Kidney capillary endothelial cell (primary cell): ENCODE data around the gene RPL3.

Experiments
- DNase-seq: peaks from one replicate; pipeline ENCODE4 v3.0.0-alpha.2; 2018; ENCODE audit warnings: low spot score

RPL3 gene

DNA sequence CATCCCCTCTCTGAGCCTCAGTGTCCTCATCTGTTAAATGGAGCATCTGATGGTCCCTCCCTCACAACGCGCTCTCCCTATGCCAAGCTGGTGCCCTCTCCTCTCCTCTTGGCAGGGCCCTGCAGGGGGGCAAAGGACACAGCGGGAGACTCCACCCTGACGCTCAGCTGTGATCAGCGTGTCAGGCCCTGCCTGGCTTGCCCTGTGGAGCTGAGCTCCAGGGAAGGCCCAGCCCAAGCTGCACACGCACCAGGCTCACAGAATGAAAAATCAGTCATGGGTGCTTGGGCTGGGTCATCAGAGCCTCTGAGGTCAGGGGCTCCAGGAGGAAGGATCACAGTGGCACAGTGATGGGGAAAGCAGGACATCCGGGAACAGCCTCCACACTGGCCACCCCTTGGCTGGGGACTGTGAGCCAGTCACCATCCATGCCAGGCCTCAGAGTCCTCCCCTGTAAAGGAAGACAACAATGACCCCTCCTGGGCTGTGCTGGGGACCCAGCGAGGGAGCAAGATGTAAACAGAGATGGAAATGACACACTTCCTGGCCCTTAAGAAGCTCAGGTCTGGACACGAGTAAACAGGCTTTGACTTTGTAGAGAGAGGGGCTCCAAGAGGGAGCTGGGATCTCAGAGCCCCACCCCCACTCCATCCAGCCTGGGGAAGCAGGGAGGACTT, 36.6 kb downstream of the RPL3 start:
- DNase-seq = peak; percentile 97

- no peak for DNase-seq
Measured at GRCh38 chr22:39281126-39281525, 38.3 kb downstream of the RPL3 start.

DNA sequence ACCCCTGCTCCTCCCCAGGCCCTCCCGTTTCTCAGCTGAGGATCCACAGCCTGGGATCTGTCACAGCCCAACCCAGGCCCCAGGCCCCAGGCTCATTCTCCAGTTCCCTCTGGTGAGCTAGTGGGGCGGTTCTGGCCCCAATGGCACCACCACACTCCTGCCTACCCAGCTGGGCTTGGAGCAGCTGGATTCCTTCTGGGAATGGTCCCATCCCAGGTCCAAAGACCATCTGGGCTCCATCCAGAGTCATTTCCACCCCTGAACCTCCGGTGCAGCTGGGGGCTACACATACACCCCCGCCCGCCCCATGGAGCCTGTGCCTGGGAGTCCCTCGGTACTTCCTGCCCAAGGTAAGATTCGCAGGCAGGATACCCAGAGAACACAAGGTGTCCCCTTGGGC, 39.2 kb downstream of the RPL3 start:
- DNase-seq = no peak

DNA sequence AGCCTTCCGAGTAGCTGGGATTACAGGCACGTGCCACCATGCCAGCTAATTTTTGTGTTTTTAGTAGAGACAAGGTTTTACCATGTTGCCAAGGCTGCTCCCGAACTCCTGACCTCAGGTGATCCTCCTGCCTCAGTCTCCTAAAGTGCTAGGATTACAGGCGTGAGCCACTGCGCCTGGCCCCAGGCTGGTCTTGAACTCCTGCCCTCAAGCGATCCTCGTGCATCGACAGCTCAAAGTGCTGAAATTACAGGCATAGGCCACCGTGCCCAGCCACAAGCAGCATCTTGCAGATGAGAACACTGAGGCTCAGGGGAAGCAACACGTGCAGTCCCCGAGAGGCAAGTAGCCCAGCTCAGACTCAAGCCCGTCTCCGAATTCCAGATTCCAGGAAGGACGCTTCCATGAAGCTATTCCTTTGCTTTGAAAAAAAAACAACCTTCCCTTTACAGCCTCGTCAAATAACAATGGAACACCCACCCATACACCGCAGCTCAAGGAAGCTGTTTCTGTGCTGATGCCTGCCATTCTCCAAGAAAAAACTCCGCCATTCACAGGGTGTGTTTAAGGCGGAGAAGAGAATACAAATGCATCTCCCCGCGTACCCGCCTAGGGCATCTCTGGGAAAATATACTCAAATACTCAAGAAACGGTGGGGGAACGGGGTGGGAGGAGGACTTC, 40.1 kb downstream of the RPL3 start:
- DNase-seq = peak; percentile 44

- peak; percentile 86 for DNase-seq
Measured at GRCh38 chr22:39278040-39278439, 41.4 kb downstream of the RPL3 start.

DNA sequence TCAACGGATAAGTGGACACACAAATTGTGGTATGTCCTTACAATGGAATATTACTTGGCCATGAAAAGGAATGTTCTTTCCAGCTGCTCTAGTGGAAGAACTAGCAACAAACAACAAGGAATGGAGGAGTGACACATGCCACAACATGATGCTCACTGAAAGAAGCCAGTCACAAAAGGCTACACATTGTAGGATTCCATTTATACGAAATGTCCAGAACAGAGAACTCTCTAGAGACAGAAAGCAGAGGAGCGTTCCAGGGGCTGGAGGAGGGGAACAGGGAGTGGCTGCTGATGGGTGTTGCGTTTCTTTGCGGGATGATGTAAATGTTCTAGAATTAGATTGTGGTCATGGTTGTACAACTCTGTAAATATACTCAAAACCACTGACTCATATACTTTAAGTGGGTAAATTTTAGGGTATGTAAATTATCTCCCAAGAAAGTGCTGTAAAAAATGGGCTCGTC, 42.2 kb downstream of the RPL3 start:
- no peak for DNase-seq

- no peak for DNase-seq
Measured at GRCh38 chr22:39276440-39277141, 42.8 kb downstream of the RPL3 start.

DNA sequence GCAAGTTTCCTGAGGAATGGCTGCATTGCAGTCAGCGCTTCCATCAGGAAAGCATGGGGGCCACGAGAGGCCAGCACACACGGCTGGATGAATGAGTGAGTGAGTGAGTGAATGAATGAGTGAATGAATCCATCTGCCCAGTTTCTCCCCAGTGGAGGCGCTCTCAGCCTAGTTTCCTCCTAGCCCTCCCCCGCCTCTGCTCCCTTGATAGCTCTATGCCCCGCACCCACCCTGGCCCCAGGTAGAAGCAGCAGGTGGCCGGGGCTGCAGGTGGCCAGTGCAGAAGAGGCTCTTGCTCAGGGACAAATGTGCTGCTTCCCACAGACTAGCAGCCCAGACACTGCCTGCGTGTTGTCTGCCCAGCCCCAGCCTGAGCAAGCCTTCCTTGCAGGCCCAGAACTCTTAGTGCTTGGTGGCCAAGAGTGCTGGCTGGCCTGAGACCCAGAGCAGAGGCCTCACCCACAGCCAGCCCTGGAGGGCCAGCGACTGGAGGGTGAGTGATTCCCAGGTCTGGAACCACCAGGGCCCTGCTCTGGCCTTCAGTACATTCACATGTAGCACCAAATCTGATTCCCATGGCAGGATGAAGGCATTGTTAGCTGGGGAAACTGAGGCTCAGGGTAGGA, 43.5 kb downstream of the RPL3 start:
- no peak for DNase-seq

DNA sequence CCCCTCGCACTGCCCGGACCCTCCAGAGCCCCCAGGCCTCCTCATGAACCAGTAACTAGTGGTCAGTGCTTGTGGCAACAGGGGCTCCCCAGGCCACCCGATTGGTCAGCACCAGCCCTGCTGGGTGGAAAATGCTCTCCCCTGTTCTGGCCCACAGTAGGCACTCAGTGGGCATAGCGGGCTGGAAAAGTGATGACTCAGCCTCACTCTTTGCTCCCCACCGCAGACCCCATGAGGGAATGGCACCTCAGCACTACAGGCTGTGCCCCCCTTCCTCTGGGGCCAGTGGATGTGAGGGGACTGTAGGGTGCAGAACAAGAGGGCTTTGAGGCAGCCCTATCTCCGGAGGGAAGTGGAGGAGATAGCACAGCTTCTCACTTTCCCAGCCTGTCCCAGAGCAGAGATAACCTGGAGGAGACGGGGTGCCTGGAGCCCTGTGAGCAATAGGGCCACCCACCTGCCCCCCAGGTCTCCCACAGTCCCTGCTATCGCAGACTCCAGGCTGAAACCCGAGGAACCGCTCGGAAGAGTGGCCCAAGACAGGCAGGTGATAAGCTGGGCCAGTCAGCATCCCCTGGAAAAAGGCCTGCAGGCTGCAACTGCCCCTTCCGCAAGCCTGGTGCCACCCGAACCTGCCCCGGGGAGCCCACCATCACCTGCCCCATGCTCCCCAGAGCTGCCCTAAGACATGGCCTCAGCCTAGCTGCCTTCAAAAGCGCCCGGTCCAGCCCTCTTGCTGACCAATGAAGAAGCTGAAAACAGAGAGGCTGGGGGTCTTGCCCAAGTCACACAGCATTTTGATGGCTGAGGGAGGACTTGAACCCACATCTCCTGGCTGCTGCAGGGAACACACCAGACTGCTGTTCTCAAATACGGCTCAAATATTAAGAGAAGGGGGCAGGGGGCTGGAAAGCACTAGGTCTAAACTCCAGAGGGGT, 45.2 kb downstream of the RPL3 start:
- DNase-seq = no peak

DNA sequence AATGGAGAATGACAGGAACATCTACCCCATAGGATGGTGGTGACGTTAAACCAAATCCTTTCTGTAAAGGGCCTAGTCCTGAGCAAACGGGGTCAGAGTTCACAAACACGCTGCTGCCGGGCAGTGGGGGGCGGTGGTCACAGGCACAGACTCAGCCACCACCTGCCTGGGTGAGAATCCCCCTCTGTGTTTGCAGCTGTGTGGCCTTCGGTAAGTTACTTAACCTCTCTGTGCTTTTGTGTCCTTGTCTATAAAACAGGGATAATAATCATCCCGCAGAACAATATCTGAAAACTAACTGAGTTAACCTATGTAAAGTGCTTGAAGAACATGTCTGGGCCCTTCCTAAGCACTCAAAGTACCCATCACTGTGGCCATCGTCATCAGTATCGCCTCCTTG, 48.6 kb downstream of the RPL3 start:
- no peak for DNase-seq

DNA sequence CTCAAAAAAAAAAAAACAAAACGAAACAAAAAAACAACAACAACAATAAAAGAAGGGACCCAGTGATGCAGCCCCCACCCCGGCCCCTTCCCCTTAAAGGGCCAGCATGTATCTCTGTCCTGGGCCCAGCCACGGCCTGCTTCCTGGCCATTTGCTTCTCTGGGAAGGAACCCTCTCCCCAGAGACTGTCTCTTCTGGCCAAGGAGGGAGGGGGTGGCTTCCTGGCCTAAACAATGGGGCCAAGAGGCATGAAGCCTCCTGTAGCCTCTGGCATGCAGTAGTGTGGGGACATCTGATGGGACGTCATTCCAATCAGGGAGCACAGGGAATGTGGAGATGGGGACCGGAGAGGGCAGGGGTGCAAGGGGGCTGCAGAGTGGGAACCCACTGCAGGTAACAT, 49.1 kb downstream of the RPL3 start:
- DNase-seq = peak; percentile 62

GRCh38 chr22:39269095-39269790, 50.2 kb downstream of the RPL3 start:
- DNase-seq = no peak

GRCh38 chr22:39268645-39269044, 50.8 kb downstream of the RPL3 start:
- DNase-seq = no peak

GRCh38 chr22:39267974-39268373, 51.4 kb downstream of the RPL3 start:
- no peak for DNase-seq

DNA sequence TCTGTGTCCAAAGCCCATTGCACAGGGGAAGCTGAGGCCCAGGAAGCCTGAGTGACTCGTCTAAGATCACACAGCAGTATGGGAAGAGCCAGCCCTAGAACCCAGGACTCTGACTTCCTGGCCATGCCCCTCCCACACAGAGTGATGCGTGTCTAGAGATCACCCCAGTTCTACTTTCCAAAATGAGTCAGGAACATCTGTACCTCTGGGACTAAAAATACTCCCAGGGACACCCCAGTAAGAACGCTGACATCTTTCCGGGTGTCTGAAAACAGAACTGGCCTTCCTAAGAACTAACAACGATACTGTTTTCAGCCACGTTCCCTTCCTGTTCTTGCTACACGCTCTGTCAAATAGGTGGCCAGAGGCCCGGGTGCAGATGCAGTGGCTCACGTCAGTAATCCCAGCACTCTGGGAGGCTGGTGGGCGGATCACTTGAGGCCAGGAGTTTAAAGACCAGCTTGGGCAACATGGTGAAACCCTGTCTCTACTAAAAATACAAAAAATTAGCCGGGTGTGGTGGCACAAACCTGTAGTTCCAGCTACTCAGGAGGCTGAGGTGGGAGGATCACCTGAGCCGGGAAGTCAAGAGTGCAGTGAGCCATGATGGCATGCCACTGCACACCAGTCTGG, 52.9 kb downstream of the RPL3 start:
- DNase-seq = no peak

DNA sequence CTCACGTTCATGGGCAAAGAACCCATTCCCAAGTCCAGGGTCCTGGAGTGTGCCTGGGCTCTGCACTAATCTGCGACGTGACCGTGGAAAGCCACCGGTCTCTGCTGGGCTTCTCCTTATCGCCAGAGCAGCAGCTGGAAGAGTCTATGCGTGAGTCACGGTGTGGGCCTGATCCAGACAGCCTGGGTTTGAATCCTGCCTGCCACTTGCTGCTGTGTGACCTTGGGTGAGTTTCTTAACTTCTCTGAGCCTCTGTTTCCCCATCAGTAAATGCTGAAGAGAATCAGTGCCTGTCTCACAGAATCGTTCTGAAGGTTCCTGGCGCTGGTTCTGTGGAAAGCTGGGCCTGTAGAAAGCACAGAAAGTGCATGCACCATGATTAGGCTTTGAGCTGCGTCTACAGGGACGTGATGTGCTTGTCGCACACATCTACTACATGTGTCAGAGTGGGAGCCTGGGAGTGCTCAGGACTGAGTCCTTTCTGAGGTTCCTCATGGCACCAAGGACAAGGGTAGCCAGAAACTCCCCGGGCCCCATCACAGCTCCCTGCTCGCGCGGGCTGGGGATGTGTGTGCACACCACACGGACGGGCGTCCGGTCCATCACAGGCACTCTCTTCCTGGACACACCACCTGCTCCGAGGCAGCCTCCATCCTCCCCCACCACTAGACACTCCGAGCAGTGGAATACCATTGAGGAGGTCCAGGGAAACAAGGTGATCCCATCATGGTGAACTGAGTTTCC, 54.1 kb downstream of the RPL3 start:
- no peak for DNase-seq

- no peak for DNase-seq
Measured at GRCh38 chr22:39264349-39265038, 54.9 kb downstream of the RPL3 start.

DNA sequence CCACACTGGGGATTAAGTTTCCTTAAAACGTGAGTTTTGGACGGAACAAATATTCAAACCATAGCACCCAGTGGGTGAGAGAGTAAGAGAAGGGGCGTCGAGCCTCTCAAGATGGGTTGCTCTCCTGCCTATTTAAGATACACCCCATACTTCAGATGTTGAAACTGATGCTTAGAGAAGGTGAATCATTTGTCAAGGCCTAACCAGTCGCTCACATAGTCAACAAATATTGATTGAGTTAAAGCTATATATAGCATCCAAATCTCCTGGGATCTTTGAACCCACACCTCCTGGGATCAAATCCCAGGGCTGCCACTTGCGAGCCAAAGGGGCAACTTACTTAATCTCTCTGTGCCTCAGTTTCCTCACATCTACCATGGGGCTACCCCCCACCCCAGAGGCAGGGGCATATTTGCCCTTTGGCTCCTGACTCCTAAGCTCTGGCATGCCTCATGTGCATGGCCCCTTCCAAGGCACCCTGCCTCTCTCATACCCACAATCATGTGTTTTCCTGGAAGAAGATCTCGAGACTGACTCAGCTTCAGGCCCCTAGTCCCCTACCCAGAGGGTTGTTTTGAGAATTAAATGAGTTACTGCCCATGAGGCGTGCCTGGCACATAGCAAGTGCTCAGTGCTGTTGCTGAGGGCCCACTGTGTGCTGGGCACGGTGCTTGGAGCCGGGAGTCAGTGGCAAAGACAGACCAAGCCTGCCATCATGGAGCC, 55.6 kb downstream of the RPL3 start:
- DNase-seq = no peak
